Sigmoid colon (tissue), 4 donors: ENCODE measurements around the gene SPRY2.
A peak's percentile ranks its signal among the peaks of the same experiment; 100 is the strongest.

Experiments
- EP300 ChIP-seq, 4 donors: sonication (generic); formaldehyde crosslinking; IDR thresholded peaks; one replicate each; pipeline ENCODE4 v1.6.1; 2017; ENCODE audit warnings: antibody characterized with exemption in 4 of 4
- POLR2A ChIP-seq, 2 donors: fragments of 450-650 bp; IDR thresholded peaks; one replicate each; pipeline ENCODE4 v1.6.1; 2016; ENCODE audit warnings: antibody characterized with exemption in 2 of 2, mild to moderate bottlenecking in 2 of 2, moderate library complexity in 2 of 2
- POLR2AphosphoS5 ChIP-seq, 4 donors: sonication (generic); formaldehyde crosslinking; IDR thresholded peaks; one replicate each; pipeline ENCODE4 v1.6.1; 2017; ENCODE audit warnings: antibody characterized with exemption in 4 of 4
- TF ChIP-seq, protein P1 (sequence below), 4 experiments: fragments of 450-650 bp in 3 of 4; fragments of 200-600 bp in 1 of 4; IDR thresholded peaks; one replicate each; pipeline ENCODE4 v1.5.1; 2016 to 2019; ENCODE audit warnings: antibody characterized with exemption in 4 of 4, mild to moderate bottlenecking in 3 of 4, moderate library complexity in 2 of 4

GRCh38 chr13:80339912-80340650 is 845 bp downstream of the SPRY2 start:
- TF ChIP-seq POLR2AphosphoS5 (IDR thresholded peaks at IDR 0.05) (peak in 2 of 4 donors; percentile 4 to 19), POLR2A (IDR thresholded peaks at IDR 0.05) (peak in 1 of 2 donors; percentile 30), EP300 (IDR thresholded peaks at IDR 0.05) (no peak)
- TF ChIP-seq, protein P1, sequence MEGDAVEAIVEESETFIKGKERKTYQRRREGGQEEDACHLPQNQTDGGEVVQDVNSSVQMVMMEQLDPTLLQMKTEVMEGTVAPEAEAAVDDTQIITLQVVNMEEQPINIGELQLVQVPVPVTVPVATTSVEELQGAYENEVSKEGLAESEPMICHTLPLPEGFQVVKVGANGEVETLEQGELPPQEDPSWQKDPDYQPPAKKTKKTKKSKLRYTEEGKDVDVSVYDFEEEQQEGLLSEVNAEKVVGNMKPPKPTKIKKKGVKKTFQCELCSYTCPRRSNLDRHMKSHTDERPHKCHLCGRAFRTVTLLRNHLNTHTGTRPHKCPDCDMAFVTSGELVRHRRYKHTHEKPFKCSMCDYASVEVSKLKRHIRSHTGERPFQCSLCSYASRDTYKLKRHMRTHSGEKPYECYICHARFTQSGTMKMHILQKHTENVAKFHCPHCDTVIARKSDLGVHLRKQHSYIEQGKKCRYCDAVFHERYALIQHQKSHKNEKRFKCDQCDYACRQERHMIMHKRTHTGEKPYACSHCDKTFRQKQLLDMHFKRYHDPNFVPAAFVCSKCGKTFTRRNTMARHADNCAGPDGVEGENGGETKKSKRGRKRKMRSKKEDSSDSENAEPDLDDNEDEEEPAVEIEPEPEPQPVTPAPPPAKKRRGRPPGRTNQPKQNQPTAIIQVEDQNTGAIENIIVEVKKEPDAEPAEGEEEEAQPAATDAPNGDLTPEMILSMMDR (IDR thresholded peaks at IDR 0.05): no peak
